Vagina (tissue), 2 donors: ENCODE measurements around the gene CGB7. TPM values are rescaled to one million over a fixed set of nuclear protein-coding genes. Genes with fewer than 3 reads are reported as not detected.
A peak's percentile ranks its signal among the peaks of the same experiment; 100 is the strongest.

Experiments
- DNase-seq, 2 donors: peaks; one replicate each; pipeline ENCODE4 v3.0.0-alpha.2; 2017; ENCODE audit errors: extremely low spot score in 2 of 2
- H3K27ac ChIP-seq: fragments of 200-600 bp; sonication (generic); one replicate; pipeline ENCODE4 v1.5.1; 2019
- H3K27me3 ChIP-seq: fragments of 200-600 bp; sonication (generic); one replicate; pipeline ENCODE4 v1.5.1; 2019
- H3K36me3 ChIP-seq, 2 donors: fragments of 200-600 bp; sonication (generic); one replicate each; pipeline ENCODE4 v1.5.1; 2017 to 2019
- H3K4me1 ChIP-seq: fragments of 200-600 bp; sonication (generic); one replicate; pipeline ENCODE4 v1.5.1; 2019
- H3K4me3 ChIP-seq, 2 donors: fragments of 200-600 bp; sonication (generic); 1 replicate in 1 of 2; 2 replicates in 1 of 2; pipeline ENCODE4 v1.5.1; 2016 to 2019
- H3K9me3 ChIP-seq: fragments of 200-600 bp; sonication (generic); one replicate; pipeline ENCODE4 v1.5.1; 2019
- CTCF ChIP-seq, 3 experiments: fragments of 450-650 bp in 2 of 3; fragments of 200-600 bp in 1 of 3; sonication (generic) in 1 of 3; IDR thresholded peaks; one replicate each; pipeline ENCODE4 v1.5.1; 2017 to 2019; ENCODE audit warnings: antibody characterized with exemption in 3 of 3, mild to moderate bottlenecking in 2 of 3, moderate library complexity in 2 of 3
- POLR2A ChIP-seq, 2 donors: fragments of 450-650 bp; IDR thresholded peaks; one replicate each; pipeline ENCODE4 v1.6.1; 2017; ENCODE audit warnings: antibody characterized with exemption in 2 of 2, mild to moderate bottlenecking in 2 of 2, moderate library complexity in 2 of 2
- POLR2AphosphoS5 ChIP-seq, 2 donors: sonication (generic); formaldehyde crosslinking; IDR thresholded peaks; one replicate each; pipeline ENCODE4 v1.9.0; 2017; ENCODE audit warnings: antibody characterized with exemption in 2 of 2, mild to moderate bottlenecking in 2 of 2, low read depth in 1 of 2; ENCODE audit not compliant: insufficient read depth in 1 of 2
- intact Hi-C: fragments of 100-400 bp; cut with DNase I; formaldehyde crosslinking; loops from one replicate; pipeline ENCODE4 v1.15.1; 2023
- total RNA-seq: library from RNA; depleted of rRNA; stranded (reverse); fragments of >200 nt; gene quantifications from one replicate; pipeline ENCODE4 v1.2.3, GENCODE V29; 2016

The CGB7 gene
- total RNA-seq, 1 donor from 2014 or later: 0.98 TPM

- Histone ChIP-seq H3K4me1 (peaks cover 29% of the 10 kb centered on the region), H3K4me3 (peak overlapping the region; percentile 69 to 72), H3K36me3 (peaks cover 0 to 24% of the 10 kb centered on the region in 2 donors), H3K9me3 (no peaks in the 10 kb centered on the region), H3K27ac (peak overlapping the region; percentile 80), H3K27me3 (no peaks in the 10 kb centered on the region)
- intact Hi-C loops: no loop called here
- DNase-seq: no peak
- no peak for TF ChIP-seq CTCF (IDR thresholded peaks at IDR 0.05)
- TF ChIP-seq POLR2A (IDR thresholded peaks at IDR 0.05): no peak
- no peak for TF ChIP-seq POLR2AphosphoS5 (IDR thresholded peaks at IDR 0.05; ENCODE audit: insufficient read depth in 1 of 2, low read depth in 1 of 2)
These were observed 28.3 kb upstream of the CGB7 start for GRCh38 chr19:49085868-49086232.

GRCh38 chr19:49085020-49085867 lies 27.7 kb upstream of the CGB7 start, which contains the start of gene SNRNP70:
Gene SNRNP70 (plus strand): TSS chr19:49085451. CDS start chr19:49086415, 964 bp downstream.
- H3K9me3 ChIP-seq: no peaks in the 10 kb centered on the region
- H3K4me1 ChIP-seq: peaks cover 29% of the 10 kb centered on the region
- intact Hi-C loops: no loop called here
- H3K36me3 ChIP-seq: peaks cover 0 to 18% of the 10 kb centered on the region in 2 donors
- H3K27ac ChIP-seq: peak within 1 kb of the TSS; percentile 80
- TF ChIP-seq CTCF (IDR thresholded peaks at IDR 0.05) (no peak), POLR2AphosphoS5 (IDR thresholded peaks at IDR 0.05; ENCODE audit: insufficient read depth in 1 of 2, low read depth in 1 of 2) (peak; percentile 95 to 97), POLR2A (IDR thresholded peaks at IDR 0.05) (peak in 1 of 2 donors; percentile 77)
- peak within 1 kb of the TSS; percentile 69 to 72 for H3K4me3 ChIP-seq
- peak in 1 of 2 donors; percentile 98 for DNase-seq
- H3K27me3 ChIP-seq: no peaks in the 10 kb centered on the region

GRCh38 chr19:49084206-49085019 lies 26.9 kb upstream of the CGB7 start:
- no peak for DNase-seq
- no peak for TF ChIP-seq CTCF (IDR thresholded peaks at IDR 0.05)
- no peak for TF ChIP-seq POLR2A (IDR thresholded peaks at IDR 0.05)
- TF ChIP-seq POLR2AphosphoS5 (IDR thresholded peaks at IDR 0.05; ENCODE audit: insufficient read depth in 1 of 2, low read depth in 1 of 2): no peak
- intact Hi-C loops: no loop called here

GRCh38 chr19:49081273-49081672 lies 23.7 kb upstream of the CGB7 start:
- Histone ChIP-seq H3K4me3 (no peak overlapping the region), H3K4me1 (peaks cover 11% of the 10 kb centered on the region), H3K27me3 (no peaks in the 10 kb centered on the region), H3K36me3 (no peaks in the 10 kb centered on the region), H3K9me3 (no peaks in the 10 kb centered on the region), H3K27ac (no peak overlapping the region)
- TF ChIP-seq CTCF (IDR thresholded peaks at IDR 0.05): no peak
- no peak for TF ChIP-seq POLR2AphosphoS5 (IDR thresholded peaks at IDR 0.05; ENCODE audit: insufficient read depth in 1 of 2, low read depth in 1 of 2)
- TF ChIP-seq POLR2A (IDR thresholded peaks at IDR 0.05): no peak
- no peak for DNase-seq
- intact Hi-C loops: no loop called here

More at GRCh38 chr19:49084206-49085019, 26.9 kb upstream of the CGB7 start:
- Histone ChIP-seq H3K27me3 (no peaks in the 10 kb centered on the region), H3K4me1 (peaks cover 29% of the 10 kb centered on the region), H3K27ac (peak overlapping the region; percentile 80), H3K4me3 (peak overlapping the region; percentile 69 to 72), H3K36me3 (peaks cover 0 to 12% of the 10 kb centered on the region in 2 donors), H3K9me3 (no peaks in the 10 kb centered on the region)
